Upper lobe of right lung (tissue), 1 donor: ENCODE results near the gene TCN1. TPM values are rescaled to one million over a fixed set of nuclear protein-coding genes. Genes with fewer than 3 reads are reported as not detected.
"Not testable (repeated sequence)": the region's sequence is repeated elsewhere in the genome, so short reads cannot be mapped to it uniquely, and the experiment has no call there.

Experiments
- ATAC-seq: fragments of 200-7000 bp; cut with Tn5 transposase; one replicate; pipeline ENCODE4 v1.9.1; 2020; ENCODE audit warnings: mild to moderate bottlenecking, moderate library complexity
- DNase-seq: peaks from one replicate; pipeline ENCODE4 v3.0.0-alpha.2; 2020
- H3K27ac ChIP-seq: fragments of 200-600 bp; one replicate; pipeline ENCODE4 v1.8.0; 2022
- H3K27me3 ChIP-seq: fragments of 200-600 bp; one replicate; pipeline ENCODE4 v1.8.0; 2022; ENCODE audit warnings: mild to moderate bottlenecking
- H3K36me3 ChIP-seq: fragments of 200-600 bp; one replicate; pipeline ENCODE4 v1.8.0; 2022
- H3K4me1 ChIP-seq: fragments of 200-600 bp; one replicate; pipeline ENCODE4 v1.8.0; 2022
- H3K4me3 ChIP-seq: fragments of 200-600 bp; one replicate; pipeline ENCODE4 v1.8.0; 2022; ENCODE audit warnings: mild to moderate bottlenecking
- H3K9me3 ChIP-seq: fragments of 200-600 bp; one replicate; pipeline ENCODE4 v1.8.0; 2022
- intact Hi-C: fragments of 100-400 bp; cut with DNase I; formaldehyde crosslinking; loops from one replicate; pipeline ENCODE4 v1.11.0; 2022
- total RNA-seq: library from RNA; stranded (reverse); fragmentation: NEBNext Ultra II Directional; extraction: Animal tissue kit (Norgen Biotek cat#: 25700); gene quantifications from one replicate; pipeline ENCODE4 v1.2.1, GENCODE V29; 2021
- TF ChIP-seq, protein P1 (sequence below): fragments of 200-600 bp; IDR thresholded peaks from one replicate; pipeline ENCODE4 v1.8.0; 2022; ENCODE audit warnings: antibody characterized with exemption
- donor health status: DM: no; HTN: yes; CAD: no; lungs with severe emphysema.

The TCN1 gene
- total RNA-seq, 1 donor from 2014 or later = not detected

DNA sequence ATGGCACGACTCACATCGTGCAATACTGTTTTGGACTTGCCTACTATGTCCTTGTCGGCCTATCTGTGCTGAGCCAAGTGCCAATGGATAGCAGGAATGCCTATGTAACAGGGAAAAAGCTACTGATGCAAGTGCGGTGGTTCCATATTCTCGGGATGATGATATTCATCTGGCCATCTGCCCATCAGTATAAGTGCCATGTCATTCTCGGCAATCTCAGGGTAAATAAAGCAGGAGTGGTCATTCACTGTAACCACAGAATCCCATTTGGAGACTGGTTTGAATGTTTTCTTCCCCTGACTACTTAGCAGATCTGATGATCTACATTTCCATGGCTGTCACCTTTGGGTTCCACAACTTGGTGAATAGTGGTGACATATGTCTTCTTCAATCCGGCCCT, 32.4 kb upstream of the TCN1 start:
- no peak overlapping the region for H3K27ac ChIP-seq
- intact Hi-C loops = no loop called here
- DNase-seq (no peak), ATAC-seq (no peak)
- no peaks in the 10 kb centered on the region for H3K36me3 ChIP-seq
- no peaks in the 10 kb centered on the region for H3K9me3 ChIP-seq
- H3K4me1 ChIP-seq = no peaks in the 10 kb centered on the region
- no peaks in the 10 kb centered on the region for H3K27me3 ChIP-seq
- H3K4me3 ChIP-seq = no peak overlapping the region
- TF ChIP-seq, protein P1, sequence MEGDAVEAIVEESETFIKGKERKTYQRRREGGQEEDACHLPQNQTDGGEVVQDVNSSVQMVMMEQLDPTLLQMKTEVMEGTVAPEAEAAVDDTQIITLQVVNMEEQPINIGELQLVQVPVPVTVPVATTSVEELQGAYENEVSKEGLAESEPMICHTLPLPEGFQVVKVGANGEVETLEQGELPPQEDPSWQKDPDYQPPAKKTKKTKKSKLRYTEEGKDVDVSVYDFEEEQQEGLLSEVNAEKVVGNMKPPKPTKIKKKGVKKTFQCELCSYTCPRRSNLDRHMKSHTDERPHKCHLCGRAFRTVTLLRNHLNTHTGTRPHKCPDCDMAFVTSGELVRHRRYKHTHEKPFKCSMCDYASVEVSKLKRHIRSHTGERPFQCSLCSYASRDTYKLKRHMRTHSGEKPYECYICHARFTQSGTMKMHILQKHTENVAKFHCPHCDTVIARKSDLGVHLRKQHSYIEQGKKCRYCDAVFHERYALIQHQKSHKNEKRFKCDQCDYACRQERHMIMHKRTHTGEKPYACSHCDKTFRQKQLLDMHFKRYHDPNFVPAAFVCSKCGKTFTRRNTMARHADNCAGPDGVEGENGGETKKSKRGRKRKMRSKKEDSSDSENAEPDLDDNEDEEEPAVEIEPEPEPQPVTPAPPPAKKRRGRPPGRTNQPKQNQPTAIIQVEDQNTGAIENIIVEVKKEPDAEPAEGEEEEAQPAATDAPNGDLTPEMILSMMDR = no peak

DNA sequence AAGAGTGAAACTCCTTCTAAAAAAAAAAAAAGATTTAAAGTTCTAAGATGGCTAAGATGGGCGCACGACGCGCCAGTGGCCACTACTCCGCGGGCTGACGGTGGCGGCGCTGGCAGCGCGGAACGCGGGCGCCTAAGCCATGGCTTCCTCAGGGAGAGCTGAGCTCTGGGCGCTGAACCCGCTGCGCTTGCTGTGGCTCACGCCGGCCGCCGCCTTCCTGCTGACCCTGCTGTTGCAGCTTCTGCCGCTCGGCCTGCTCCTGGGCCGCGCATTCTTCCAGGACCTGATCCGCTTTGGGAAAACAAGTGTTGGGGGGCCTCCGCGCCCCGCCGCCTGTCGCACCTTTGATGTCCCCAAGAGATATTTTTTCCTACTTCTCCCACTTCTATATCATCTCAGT, 31.8 kb upstream of the TCN1 start:
- DNase-seq (no peak), ATAC-seq (no peak)
- H3K4me1 ChIP-seq = no peaks in the 10 kb centered on the region
- H3K4me3 ChIP-seq = no peak overlapping the region
- H3K9me3 ChIP-seq = no peaks in the 10 kb centered on the region
- TF ChIP-seq, protein P1 = no peak
- no peaks in the 10 kb centered on the region for H3K27me3 ChIP-seq
- intact Hi-C loops = no loop called here
- H3K36me3 ChIP-seq = no peaks in the 10 kb centered on the region
- no peak overlapping the region for H3K27ac ChIP-seq

DNA sequence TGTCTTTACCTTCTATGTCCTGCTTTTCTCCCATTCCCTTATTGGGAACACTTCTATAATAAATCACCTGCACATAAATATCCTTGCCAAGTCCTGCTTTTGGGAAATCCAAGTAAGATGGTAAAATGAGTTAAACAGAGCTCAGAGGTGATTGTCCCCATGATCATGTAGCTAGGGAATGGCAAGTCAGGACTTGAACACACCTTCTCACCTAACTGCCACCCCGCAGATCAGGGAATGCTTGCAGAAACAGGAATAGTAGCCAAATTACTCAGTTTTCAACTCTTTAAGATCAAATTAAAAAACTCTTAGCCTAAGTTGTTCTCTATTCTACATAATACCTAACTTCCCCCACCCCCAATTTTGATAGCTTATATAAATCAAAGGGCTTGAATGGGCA, 28.3 kb upstream of the TCN1 start:
- intact Hi-C loops = no loop called here

DNA sequence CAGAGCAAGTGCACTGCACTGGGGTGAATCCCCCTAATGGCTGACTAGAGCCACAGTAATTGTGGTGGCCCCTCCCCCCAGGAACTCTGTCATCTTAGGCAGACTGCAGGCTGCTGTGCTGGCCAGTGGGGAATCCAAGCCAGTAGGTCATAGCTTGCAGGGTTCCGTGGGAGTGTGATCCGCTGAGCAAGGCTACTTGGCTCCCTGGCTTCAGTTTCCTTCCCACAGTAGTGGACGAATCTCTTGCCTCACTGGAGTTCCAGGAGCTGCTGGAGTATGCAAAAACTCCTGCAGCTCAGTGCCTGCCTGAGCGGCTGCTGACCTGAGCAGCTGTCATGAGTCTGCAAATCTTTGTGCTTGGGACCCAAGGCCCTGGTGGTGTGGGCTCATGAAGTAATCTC, 25.5 kb upstream of the TCN1 start:
- TF ChIP-seq, protein P1 = no peak
- Histone ChIP-seq H3K27ac (no peak overlapping the region), H3K36me3 (no peaks in the 10 kb centered on the region), H3K4me3 (no peak overlapping the region), H3K4me1 (no peaks in the 10 kb centered on the region), H3K9me3 (no peaks in the 10 kb centered on the region), H3K27me3 (no peaks in the 10 kb centered on the region)
- ATAC-seq (no peak), DNase-seq (no peak)
- intact Hi-C loops = no loop called here

More for the DNA sequence above, 28.3 kb upstream of the TCN1 start:
- H3K27ac ChIP-seq = no peak overlapping the region
- no peaks in the 10 kb centered on the region for H3K9me3 ChIP-seq
- DNase-seq (no peak), ATAC-seq (no peak)
- no peaks in the 10 kb centered on the region for H3K27me3 ChIP-seq
- no peaks in the 10 kb centered on the region for H3K4me1 ChIP-seq
- no peaks in the 10 kb centered on the region for H3K36me3 ChIP-seq
- H3K4me3 ChIP-seq = no peak overlapping the region
- TF ChIP-seq, protein P1 = no peak

DNA sequence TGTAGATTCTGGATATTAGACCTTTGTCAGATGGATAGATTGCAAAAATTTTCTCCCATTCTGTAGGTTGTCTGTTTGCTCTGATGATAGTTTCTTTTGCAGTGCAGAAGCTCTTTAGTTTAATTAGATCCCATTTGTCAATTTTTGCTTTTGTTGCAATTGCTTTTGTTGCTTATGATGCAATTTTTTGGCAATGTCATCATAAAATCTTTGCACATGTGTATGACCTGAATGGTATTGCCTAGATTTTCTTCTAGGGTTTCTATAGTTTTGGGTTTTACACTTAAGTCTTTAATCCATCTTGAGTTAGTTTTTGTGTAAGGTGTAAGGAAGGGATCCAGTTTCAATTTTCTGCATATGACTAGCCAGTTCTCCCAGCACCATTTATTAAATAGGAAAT, 20.9 kb upstream of the TCN1 start:
- H3K4me3 ChIP-seq, intact Hi-C loops, DNase-seq, H3K9me3 ChIP-seq, H3K27me3 ChIP-seq, H3K36me3 ChIP-seq, H3K4me1 ChIP-seq, H3K27ac ChIP-seq, ATAC-seq: not testable (repeated sequence)

DNA sequence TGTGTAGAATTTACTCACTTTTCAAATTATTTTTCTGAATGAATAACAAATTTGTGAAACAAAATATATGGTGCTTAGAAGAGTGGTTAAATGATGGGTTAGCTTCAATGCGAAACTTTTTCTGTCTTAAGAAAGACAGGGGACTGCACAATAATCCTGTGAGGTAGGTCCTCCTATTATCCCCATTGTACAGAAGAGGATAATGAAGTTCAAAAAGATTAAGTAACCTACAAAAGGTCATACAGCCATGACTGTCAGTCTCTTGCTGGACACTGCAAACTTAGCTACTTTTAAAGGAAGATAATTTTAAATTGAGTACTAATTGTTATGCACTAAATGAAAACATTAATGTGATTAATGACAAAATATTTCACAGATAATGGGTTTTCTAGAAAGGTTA, 17.3 kb upstream of the TCN1 start:
- TF ChIP-seq, protein P1 = no peak
- ATAC-seq = no peak
- H3K27me3 ChIP-seq = no peaks in the 10 kb centered on the region
- H3K4me3 ChIP-seq = no peak overlapping the region
- intact Hi-C loops = no loop called here
- no peaks in the 10 kb centered on the region for H3K9me3 ChIP-seq
- no peaks in the 10 kb centered on the region for H3K4me1 ChIP-seq
- DNase-seq = no peak
- no peaks in the 10 kb centered on the region for H3K36me3 ChIP-seq
- no peak overlapping the region for H3K27ac ChIP-seq
